Measurements from ENCODE around the gene MICU1.

Gene MICU1

DNA sequence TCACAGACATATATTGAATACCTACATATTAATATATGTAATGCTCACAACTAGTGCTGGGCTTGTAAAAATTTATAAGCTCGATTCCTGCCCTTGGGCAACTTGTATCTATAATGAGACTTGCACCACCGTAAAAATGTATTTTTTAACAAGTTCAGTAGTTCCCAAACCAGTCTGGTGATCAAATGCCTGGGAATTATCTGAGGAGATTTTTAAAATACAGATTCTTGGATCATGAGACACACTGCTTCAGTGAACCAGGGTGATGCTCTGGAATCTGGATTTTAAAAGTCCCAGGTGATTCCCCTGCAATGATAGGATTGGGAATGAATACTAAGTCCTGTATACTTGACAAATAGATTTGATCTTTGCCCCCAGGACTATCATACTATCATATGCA lies 4.3 kb upstream of the MICU1 start:
- DNase-seq: no peak

DNA sequence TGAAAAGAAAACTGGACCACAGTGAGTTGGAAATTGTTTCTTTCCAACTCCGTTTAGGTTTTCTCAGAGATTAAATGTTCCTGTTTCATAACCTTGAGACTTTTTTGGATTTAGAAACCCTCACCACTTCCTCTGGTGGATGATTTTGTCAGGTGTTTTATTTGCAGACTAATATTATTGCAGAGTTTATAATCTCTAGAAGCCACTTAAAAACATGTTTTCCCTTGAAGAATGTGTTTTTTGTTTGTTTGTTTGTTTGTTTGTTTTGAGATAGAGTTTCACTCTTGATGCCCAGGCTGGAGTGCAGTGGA lies 520 bp upstream of the MICU1 start:
- DNase-seq: no peak

GRCh38 chr10:72625276-72625607 lies 637 bp downstream of the MICU1 start:
- DNase-seq: no peak

GRCh38 chr10:72622271-72622670 lies 3.6 kb downstream of the MICU1 start:
- DNase-seq: no peak

DNA sequence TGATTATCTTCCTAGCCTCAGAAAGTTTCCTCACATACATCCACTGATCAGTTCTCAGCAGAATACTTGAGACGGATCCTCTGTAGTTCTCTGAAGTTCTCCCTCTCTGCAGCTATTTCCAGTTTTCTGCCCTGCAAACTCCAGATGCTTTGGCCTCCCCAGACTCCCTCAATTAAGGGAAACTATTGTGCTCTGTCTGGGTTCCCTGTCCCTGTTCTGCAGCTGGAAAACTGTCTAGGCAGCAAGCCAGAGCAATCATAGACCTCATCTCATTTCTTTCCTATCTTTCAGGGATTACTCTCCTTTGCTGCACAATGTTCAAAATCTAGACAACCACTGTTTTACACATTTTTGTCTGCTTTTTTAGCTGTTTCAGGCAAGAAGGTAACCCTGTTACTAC lies 9.2 kb downstream of the MICU1 start:
- DNase-seq: no peak

DNA sequence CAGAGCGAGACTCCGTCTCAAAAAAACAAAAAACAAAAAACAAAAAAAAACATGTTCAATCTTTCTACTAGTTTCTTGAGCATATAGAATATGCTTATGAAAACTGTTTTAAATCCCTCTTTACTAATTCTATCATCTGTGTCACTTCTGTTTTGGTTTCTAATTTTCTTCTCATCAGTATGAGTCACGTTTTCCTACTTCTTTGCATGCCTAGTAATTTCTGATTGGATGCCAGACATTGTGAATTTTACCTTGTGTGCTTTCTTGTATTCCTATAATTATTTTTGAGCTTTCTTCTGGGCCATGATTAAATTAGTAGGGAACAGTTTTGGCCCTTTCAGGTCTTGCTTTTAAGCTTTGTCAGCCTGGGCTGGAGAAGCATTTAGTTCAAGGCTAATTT lies 9.9 kb downstream of the MICU1 start:
- DNase-seq: no peak

DNA sequence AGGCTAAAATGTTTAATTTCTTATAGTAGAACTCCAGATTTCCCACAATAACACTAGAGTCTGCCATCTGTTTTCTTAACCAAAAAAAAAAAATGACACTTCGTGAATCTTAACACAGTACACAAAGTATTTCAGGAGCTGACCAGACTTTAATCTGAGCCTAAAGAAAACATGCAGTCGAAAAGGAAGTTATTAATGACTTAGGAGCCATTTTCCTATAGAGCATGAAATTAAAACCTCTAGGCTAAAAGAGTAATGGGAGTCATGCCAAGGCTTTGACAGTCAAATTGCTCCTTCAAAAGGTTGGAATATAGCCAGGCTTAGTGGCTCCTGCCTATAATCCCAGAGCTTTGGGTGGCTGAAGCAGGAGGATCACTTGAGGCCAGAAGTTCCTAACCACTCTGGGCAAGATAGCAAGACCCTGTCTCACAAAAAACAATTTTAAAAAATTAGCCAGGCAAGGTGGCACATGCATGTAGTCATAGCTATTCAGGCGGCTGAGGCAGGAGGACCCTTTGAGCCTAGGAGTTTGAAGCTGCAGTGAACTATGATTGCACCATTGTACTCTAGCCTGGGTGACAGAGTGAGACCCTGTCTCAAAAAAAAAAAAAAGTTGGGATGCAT lies 13.6 kb downstream of the MICU1 start:
- DNase-seq: peak; percentile 45

DNA sequence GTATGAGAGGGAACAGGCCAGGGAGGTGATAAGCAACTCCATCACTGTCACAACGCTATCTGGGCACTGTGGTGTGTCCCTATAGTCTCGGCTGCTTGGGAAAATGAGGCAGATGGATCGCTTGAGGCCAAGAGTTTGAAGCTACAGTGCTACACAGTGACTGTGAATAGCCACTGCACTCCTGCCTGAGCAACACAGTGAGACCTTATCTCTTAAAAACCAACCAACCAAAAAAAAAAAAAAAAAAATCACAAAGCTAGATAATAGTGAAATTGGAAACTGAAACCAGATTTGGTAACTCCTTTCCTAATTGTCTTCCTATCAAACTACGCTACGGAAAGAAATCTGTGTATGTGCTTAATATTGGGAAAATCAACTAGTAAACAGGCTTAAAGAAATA lies 14.1 kb downstream of the MICU1 start:
- DNase-seq: no peak

- no peak for DNase-seq
Observed at GRCh38 chr10:72610466-72610865, 15.4 kb downstream of the MICU1 start.

- DNase-seq: no peak
Observed at GRCh38 chr10:72605122-72605521, 20.8 kb downstream of the MICU1 start.

DNA sequence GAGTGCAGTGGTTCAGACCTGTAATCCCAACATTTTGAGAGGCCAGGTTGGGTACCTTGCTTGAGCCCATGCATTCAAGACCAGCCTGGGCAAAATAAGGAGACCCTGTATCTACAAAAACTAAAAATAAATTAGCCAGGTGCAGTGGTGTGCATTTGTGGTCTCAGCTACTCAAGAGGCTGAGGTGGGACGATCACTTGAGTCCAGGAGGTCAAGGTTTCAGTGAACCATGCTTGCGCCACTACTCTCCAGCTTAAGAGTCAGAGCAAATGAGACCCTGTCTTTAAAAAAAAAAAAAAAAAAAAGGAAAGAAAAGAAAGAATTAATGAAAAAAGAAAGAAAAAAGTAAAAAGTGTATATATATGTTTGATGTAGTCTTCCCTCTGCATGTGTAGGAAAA lies 24.7 kb downstream of the MICU1 start:
- no peak for DNase-seq

GRCh38 chr10:72598769-72599701 lies 26.8 kb downstream of the MICU1 start:
- no peak for DNase-seq

DNA sequence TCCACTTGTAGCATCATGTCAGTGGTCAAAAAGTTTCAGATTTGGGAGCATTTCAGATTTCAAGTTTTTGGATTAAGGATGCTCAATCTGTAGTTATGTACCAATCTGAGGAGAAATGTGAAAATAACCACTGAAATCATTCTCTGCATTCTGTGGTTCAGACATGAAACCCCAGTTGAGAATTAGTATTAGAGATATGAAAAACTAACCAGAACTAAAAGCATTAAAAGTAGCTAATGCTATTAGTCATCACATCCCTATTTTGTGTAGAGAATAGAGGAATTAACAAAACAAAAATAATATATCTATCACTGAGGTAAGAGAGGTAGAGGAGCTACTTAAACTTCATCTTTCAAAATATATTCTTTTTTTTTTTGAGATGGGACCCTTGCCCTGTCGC lies 28.0 kb downstream of the MICU1 start:
- no peak for DNase-seq

- DNase-seq: no peak
Observed at GRCh38 chr10:72595436-72595835, 30.4 kb downstream of the MICU1 start.

GRCh38 chr10:72593963-72594362 lies 31.9 kb downstream of the MICU1 start:
- DNase-seq: no peak

DNA sequence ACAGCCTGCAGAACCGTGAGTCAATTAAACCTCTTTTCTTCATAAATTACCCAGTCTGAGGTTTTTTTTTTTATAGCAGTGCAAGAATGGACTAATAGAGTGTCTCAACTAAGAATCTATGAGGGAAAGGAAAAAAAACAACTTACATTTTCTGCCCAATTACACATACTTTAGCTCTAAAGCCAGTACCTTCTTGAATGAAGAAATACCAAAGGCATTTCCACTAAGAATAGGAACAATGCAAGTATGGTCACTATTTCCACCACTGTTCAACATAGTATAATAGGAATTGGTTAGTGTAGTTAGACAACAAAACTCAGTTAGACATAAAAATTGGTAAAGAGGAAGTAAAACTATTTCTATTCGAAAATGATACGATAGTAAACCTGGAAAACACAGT lies 37.6 kb downstream of the MICU1 start:
- no peak for DNase-seq

- no peak for DNase-seq
Observed at GRCh38 chr10:72587568-72587967, 38.3 kb downstream of the MICU1 start.

- no peak for DNase-seq
Observed at GRCh38 chr10:72574636-72575035, 51.2 kb downstream of the MICU1 start.

- no peak for DNase-seq
Observed at GRCh38 chr10:72573079-72573478, 52.8 kb downstream of the MICU1 start.

DNA sequence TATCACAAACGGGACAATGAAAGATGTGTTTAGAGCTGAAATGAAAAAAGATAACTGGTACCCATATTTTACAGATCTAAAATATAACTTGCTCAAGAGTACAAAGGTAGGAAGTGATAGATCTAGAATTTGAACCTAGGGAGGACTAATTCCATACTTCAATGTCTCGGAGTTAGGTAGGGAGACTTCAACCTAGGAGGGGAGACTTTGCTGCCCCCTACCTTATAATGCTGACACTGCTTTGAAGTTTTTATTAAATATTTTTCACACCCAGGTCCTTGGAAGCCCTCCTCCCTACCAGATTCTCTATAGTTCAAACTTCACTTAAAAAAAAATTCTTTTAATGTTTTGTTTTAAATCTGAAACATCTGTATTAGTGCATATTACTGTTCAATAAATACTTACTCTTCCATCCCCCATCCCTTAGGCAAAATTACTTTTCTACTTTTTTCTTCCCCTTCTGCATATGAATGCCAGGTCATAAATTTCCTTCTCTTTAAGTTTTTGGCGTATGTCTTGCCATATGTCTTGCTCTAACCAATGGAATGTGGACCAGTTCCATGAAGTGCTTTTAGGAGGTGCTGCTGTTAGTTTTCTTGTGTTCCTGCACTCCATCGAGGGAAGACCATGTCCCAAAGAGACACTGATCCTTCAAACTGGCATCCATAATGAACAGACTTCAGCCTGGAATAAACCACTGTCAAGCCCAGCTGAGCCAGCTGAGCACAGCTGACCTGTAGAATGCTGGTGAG lies 57.8 kb downstream of the MICU1 start:
- no peak for DNase-seq

DNA sequence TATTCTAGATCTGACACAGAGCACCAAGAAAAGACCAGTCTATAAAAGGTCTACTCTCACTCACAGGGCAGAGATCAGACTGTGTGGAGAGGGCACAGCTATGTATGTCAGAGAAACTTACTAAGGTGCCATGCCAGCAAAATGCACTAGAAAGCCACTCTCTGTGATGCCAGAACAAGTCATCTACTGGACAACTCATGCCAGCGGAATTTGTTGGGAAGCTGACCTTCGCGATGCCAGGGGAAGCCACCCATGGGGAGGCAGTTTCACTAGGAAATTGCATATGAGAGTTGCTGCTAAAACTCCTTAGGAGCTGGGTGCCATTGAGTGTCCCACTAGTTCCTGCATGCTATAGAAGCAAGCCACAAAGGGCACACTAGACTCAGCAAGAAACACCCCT lies 58.5 kb downstream of the MICU1 start:
- DNase-seq: no peak

DNA sequence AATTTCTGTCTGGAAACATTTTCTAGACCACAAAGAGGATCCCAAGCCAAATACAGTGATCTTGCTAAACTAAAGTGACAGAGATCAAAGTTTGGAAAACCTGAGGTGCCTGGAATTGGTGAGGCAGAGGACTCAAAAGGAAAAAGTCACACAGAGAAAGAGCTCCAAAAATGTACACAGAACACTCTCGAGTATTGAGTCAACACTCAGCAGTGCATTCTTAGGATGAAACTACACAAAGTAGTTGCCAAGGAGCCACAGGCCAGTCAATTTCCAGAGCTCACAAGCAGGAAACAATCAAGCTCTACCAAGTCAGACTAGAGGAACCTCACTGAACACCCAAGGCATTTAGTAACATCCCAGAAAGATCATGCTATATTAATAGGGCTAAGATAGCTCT lies 61.3 kb downstream of the MICU1 start:
- DNase-seq: no peak

DNA sequence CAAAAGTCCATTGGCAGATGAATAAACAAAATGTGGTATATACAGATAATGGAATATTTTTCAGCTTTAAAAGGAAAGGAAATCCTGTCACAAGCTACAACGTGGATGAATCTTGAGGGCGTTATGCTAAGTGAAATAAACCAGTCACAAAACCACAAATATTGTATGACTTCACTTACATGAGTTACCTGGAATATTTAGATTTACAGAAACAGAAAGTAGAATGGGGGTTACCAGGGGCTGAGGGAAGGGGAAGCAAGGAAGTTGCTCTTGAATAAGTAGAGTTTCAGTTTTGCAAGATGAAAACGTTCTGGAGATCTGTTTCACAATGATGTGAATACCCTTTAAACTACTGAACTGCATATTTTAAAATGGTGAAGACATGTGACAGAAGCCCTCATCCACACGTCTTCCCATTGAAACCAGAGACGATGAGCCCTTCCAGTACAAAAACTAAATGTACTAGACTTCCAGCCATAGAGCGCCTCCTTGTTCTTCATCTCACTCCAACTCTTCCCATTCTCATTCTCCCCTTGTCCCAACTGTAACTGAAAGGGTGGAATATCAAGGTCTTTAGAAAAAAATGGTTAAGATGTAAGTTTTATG lies 62.4 kb downstream of the MICU1 start:
- DNase-seq: no peak

DNA sequence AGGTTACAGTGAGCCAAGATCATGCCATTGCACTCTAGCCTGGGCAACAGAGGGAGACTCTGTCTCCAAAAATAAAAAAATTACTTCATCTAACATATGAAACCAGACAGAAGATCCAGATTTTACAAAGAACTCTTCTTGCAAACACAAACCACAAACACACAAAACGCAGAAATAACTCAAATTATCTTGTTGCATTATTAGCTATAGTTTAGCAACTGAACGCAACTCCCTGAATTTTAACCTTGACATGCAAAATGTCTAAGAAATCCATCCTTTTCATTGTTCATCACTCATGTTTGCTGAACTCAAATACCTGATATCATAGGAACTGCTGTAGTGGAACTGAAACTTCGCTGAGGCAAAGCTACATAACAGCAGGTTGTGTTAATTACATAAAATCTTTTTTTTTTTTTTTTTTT lies 64.1 kb downstream of the MICU1 start:
- DNase-seq: no peak

Measured in NCI-H2107 (cell line).